HL-60 (cell line): Measurements from ENCODE around the gene NUP98.

Source experiments
- CTCF ChIP-seq: IDR thresholded peaks from one replicate; pipeline ENCODE4 v1.5.1; 2011; ENCODE audit warnings: low read length, control low read depth, inconsistent platforms; ENCODE audit not compliant: insufficient read depth
- POLR2AphosphoS5 ChIP-seq: IDR thresholded peaks from 2 replicates; pipeline ENCODE4 v1.6.1; 2012; ENCODE audit warnings: low read depth
- REST ChIP-seq: IDR thresholded peaks from 2 replicates; pipeline ENCODE4 v1.6.1; 2012; ENCODE audit warnings: low read depth; ENCODE audit not compliant: insufficient replicate concordance

- TF ChIP-seq CTCF: no peak
- no peak for TF ChIP-seq REST
- no peak for TF ChIP-seq POLR2AphosphoS5
Observed at GRCh38 chr11:3641701-3642070, 155.7 kb downstream of the NUP98 start, which contains the start of gene ART5.
